NCI-H748 (cell line): ENCODE results near the gene CAPS.
A peak's percentile ranks its signal among the peaks of the same experiment; 100 is the strongest.
"Not testable (repeated sequence)": the region's sequence is repeated elsewhere in the genome, so short reads cannot be mapped to it uniquely, and the experiment has no call there.

Source experiments
- DNase-seq: peaks from one replicate; lab custom pipeline; 2025; ENCODE audit not compliant: unreplicated experiment; lab: John Stamatoyannopoulos, UW

CAPS gene

GRCh38 chr19:5913739-5914357 is at the start of gene CAPS:
Gene CAPS (plus strand): TSS chr19:5914254. CDS start chr19:5914407, 153 bp downstream.
- no peak for DNase-seq

- no peak for DNase-seq
These were observed 49.1 kb upstream of the CAPS start for GRCh38 chr19:5864725-5865486.

DNA sequence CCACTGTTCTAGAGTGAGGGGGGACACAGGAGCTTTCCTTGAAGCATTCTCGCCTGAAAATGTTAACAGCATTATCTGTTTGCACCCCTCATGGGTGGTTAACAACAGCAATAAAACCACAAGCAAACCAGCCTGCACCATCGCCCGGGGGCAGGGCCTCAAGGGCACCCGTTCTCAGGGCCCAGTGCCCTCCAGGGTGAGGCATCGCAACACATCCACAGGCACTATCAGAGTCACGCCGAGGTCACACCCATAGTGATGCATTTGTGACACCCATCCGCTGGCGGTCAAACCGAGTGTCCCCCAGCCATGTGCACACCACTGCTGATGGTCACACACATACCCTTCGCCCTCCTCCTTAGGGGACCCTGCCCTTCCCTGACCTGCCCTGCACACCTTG is 48.3 kb upstream of the CAPS start:
- no peak for DNase-seq

DNA sequence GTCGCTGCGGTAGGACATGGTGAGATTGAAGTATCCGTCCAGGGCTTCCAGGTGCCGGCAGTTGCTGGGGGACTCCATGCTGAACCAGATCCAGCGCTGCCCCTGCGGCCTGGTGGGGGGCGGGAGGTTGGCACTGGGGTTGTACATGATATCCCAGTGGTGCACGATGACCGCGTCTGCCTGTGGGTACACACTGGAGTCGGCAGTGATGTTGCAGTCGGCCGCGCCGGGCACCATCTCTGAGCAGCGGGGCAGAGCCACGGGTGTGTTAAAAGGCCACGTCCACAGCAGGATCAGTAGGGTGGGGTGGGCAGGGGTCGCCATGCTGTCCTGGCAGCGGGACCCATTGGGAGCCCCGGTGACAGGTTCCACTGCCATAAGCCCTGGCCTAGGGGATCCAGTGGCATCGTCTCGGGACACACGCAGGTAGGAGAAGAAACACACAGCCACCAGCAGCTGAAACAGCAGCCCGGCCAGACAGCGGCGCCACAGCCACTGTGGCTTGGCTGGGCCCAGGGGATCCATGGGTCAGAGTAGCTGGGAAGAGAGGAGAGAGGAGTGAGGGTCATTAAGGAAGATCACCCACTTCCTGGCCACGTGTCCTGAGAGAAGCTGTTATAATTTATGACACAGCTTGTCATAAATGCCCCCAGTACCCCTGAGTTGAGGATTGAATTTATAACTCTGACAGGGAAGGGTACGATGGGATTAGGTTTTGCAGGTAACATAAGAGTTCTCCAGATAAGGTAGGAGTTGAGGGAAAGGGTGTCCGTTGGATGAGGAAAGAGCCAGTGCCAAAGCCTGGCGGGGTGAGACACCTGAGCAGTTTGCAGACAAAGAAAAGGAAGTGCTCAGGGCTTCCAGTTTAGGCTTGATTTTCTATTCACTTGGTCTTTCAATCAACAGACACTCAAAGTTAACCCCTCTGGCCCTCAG is 46.6 kb upstream of the CAPS start:
- no peak for DNase-seq

GRCh38 chr19:5870986-5871394 is 43.1 kb upstream of the CAPS start:
- no peak for DNase-seq

DNA sequence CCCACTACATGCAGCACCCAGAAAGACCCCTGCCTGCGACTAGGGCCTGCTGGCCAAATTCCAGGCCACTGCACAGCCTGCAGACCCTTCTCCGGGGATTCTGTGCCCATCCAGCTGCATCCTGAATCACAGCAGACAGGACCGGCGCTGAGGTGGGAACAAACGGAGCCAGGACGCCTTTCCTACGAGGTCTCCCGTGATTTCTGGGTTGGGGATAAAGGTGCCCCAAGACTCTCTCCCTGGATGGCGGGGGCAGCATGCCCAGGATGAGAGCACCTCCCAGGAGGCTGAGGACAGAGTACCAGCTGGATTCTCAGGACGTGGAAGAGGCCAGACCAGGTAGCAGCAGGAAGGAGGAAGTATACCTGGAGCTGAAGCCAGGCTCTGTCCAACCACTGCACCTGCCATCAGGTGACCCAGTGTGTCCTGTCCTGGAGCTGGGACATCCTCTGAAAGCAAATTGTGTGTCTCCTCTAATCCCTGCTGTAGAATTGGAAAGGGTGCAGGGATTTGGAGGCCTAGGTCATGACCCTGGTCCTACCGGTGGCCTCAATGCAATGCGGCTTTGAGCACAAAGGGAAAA is 40.3 kb upstream of the CAPS start:
- DNase-seq = no peak

GRCh38 chr19:5874496-5874895 is 39.6 kb upstream of the CAPS start:
- not testable (repeated sequence) for DNase-seq

DNA sequence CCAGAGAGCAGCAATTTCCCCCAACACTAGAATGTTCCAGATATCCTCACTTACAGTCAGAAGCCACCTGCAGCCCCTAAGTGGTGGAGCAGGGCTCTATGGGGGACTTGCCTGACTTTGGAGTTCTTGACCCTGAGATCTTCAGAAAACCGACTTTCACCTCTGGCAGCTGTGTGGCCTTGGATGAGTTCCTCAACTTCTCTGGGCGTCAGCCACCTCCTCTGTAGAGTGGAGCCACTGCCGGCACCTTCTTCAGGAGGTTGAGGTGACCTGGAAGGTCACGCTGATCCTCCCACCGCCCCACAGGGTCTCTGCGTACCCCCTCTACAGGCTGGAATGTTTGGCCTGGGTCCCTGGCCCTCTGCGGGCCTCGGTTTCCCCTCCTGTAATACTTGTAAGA is 36.6 kb upstream of the CAPS start:
- no peak for DNase-seq

DNA sequence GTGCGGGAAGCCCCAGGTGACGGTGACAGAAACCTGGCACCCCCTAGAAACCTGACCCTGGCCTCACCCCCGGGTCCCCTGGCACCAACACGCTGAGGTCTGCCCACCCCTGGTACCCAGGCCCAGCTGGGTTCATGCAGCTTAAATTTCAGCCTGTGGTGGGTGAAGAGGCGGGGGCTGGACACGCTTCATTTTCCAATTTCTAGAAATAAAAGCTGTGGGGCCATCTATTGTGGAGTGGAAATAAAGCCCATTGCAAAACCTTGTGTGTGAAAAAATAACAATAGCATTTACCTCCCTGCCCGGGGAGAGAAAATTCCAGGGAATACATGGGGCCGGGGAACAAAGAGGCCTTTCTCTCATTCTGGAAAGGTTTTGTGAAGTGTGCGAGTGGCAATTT is 36.2 kb upstream of the CAPS start:
- no peak for DNase-seq

GRCh38 chr19:5880196-5880595 is 33.9 kb upstream of the CAPS start:
- DNase-seq = no peak

DNA sequence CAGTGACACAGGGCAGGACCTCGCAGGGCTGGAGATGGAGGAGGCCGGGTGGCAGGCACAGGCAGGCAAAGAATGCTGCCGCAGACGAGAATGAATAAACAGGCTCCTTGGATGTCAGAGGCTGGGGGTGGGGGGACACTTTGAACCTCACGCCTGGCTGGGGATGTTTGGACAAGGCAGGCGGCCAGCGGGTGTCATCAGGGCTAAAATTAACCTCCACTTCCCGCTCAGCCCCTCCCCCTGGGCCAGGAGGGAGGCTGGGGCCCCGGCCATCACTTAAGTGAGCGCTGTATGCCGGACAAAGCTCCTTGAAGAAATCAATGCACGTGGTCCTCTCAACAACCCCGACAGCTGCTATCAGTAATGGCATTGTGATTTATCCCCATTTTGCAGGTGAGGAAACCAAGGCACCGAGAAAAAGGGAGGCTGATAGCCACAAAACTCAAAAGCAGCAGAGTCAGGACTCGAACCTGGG is 33.4 kb upstream of the CAPS start:
- no peak for DNase-seq

DNA sequence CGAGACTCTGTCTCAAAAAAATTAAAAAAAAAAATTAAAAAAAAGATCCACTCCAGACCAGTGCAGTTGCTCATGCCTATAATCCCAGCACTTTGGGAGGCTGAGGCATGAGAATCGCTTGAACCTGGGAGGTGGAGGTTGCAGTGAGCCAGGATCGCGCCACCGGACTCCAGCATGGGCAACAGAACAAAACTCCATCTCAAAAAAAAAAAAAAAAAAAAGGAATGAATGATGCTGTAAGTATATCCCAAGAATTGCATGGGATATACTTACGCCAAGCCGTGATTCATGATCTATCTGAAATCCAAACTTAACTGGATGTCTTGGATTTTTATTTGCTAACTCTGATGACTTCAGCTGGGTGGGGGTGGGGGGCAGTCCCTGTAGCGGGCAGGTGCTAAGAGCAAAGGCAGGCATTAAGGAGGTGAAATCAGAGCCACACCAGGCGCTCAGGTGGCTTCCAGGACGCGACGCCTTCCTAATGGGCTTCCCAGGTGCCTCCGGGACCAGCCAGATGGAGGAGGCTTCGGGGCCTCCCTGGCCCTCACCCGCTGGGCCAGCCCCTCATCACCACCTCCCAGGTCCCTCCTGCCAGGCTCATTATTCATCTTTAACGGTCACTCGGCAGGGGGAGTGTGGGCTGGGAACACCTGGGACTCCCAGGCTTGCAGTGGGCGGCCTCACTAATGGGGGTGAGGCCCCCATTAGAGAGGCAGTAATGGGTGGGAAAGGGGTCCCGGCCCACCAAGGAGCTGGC is 32.3 kb upstream of the CAPS start:
- peak; percentile 24 for DNase-seq

- DNase-seq = no peak
These were observed 31.6 kb upstream of the CAPS start for GRCh38 chr19:5882421-5882968.

GRCh38 chr19:5883157-5883873 is 30.7 kb upstream of the CAPS start:
- not testable (repeated sequence) for DNase-seq

GRCh38 chr19:5884065-5884811 is 29.8 kb upstream of the CAPS start:
- not testable (repeated sequence) for DNase-seq

DNA sequence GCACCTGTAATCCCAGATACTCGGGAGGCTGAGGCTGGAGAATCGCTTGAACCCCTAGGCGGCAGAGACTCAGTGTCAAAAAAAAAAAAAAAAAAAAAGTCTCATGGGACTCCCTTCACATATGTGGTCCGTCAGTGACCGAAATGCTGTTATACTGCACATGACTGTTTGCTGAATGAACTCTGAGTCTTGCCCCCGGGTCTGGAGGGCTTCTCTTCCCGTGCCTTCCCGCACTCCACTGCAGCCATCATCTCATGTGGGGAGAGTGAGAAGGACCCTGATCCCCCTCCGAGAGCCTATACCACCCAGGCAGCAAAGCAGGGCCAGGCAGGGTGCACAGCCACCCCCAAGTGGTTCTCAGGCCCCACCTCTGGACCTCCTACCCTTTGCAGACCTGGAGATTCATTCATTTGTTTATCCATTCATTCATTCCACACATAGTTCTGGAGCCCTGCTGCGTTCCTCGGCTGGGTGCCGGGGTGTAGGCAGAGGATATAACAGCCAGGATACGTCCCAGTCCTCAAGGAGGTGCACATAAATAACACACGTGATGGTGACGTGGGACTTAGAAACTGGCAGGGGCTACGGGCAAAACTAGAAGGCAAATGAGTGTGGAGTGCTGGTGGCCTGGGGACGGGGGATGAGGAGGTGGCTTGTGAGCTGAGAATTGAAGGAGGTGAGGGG is 24.6 kb upstream of the CAPS start:
- DNase-seq = no peak

DNA sequence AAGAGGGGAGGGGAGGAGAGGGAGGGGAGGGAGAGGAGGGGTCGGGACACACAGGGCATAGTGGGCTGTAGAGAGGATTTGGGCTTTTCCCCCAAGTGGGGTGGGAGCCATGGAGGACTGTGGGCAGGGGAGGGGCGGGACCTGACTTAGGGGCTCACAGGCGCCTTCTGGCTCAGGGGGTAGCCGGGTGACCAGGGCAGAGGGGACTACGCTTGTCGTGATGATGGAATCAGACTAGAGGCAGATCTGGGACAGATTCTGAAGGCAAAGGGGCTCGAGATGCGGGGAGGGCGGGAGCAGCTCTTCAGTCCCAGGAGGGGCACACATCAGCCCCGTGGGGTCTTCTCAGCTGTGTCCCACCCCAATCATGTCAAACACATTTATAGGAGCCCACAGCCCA is 24.0 kb upstream of the CAPS start:
- no peak for DNase-seq

DNA sequence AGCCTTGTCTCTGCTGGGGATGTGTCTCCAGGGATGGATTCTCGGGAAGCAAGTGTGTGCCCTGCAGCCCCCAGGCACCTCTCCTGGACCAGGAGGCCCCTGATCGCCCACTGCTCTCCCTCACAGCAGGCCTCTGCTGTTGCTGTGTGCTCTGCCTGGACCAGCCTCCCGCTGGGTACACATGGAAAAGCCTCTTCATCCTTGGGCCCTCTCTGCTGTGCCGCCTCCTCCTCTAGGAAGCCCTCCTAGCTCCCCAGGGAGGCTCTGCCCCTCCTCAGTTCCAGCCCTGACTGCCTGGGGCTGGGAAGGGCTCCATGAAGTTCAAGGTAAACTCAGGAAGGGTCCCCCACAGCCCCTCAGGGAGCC is 22.5 kb upstream of the CAPS start:
- no peak for DNase-seq
